GM21423 (cell line): ENCODE results near the gene TMEM114.

Experiments
- ATAC-seq: cut with Tn5 transposase; IDR thresholded peaks from one replicate; pipeline ENCODE4 v1.9.1; 2021; ENCODE audit warnings: mild to moderate bottlenecking, moderate library complexity; ENCODE audit not compliant: unreplicated experiment

TMEM114 gene

GRCh38 chr16:8611886-8612600 lies 21.7 kb upstream of the TMEM114 start:
- ATAC-seq, result no peak

- no peak for ATAC-seq
Measured at GRCh38 chr16:8611122-8611521, 20.8 kb upstream of the TMEM114 start.

GRCh38 chr16:8607214-8607613 lies 16.9 kb upstream of the TMEM114 start:
- ATAC-seq, result no peak

- no peak for ATAC-seq
Measured at GRCh38 chr16:8605554-8605953, 15.2 kb upstream of the TMEM114 start.

GRCh38 chr16:8600144-8600775 lies 9.9 kb upstream of the TMEM114 start:
- no peak for ATAC-seq

GRCh38 chr16:8596581-8596980 lies 6.3 kb upstream of the TMEM114 start:
- ATAC-seq, result no peak

GRCh38 chr16:8595783-8596182 lies 5.5 kb upstream of the TMEM114 start:
- no peak for ATAC-seq

GRCh38 chr16:8594149-8594666 lies 3.9 kb upstream of the TMEM114 start:
- ATAC-seq, result no peak

- no peak for ATAC-seq
Measured at GRCh38 chr16:8591451-8591850, 1.1 kb upstream of the TMEM114 start.

GRCh38 chr16:8590811-8591210 lies 500 bp upstream of the TMEM114 start:
- no peak for ATAC-seq

- no peak for ATAC-seq
Measured at GRCh38 chr16:8589057-8589899, 1.0 kb downstream of the TMEM114 start.

GRCh38 chr16:8588682-8589056 lies 1.6 kb downstream of the TMEM114 start:
- ATAC-seq, result no peak

GRCh38 chr16:8587065-8587464 lies 3.2 kb downstream of the TMEM114 start:
- no peak for ATAC-seq

GRCh38 chr16:8585857-8586256 lies 4.5 kb downstream of the TMEM114 start:
- no peak for ATAC-seq

- no peak for ATAC-seq
Measured at GRCh38 chr16:8585041-8585440, 5.3 kb downstream of the TMEM114 start.

- ATAC-seq, result no peak
Measured at GRCh38 chr16:8583732-8584131, 6.6 kb downstream of the TMEM114 start.

- no peak for ATAC-seq
Measured at GRCh38 chr16:8583199-8583598, 7.1 kb downstream of the TMEM114 start.

GRCh38 chr16:8581831-8582580 lies 8.3 kb downstream of the TMEM114 start:
- ATAC-seq, result no peak

- no peak for ATAC-seq
Measured at GRCh38 chr16:8579559-8579958, 10.8 kb downstream of the TMEM114 start.

- no peak for ATAC-seq
Measured at GRCh38 chr16:8577678-8578304, 12.5 kb downstream of the TMEM114 start.
